Stimulated activated CD8-positive, alpha-beta memory T cell treated with anti-CD3 and anti-CD28 coated beads, Interleukin-4, amount 100 ng/mL, for 1 hour (primary cell): ENCODE data around the gene COPS8.

Experiments
- DNase-seq, 2 donors: peaks; one replicate each; pipeline ENCODE4 v3.0.0-alpha.2; 2020; ENCODE audit warnings: low read depth in 2 of 2, low spot score in 1 of 2

Gene COPS8

GRCh38 chr2:237129625-237130263, 44.1 kb downstream of the COPS8 start:
- DNase-seq = no peak

GRCh38 chr2:237130562-237131421, 45.1 kb downstream of the COPS8 start:
- DNase-seq = no peak

GRCh38 chr2:237131749-237132533, 46.3 kb downstream of the COPS8 start:
- no peak for DNase-seq

GRCh38 chr2:237132799-237133198, 47.1 kb downstream of the COPS8 start:
- no peak for DNase-seq

- DNase-seq = no peak
Observed at GRCh38 chr2:237134321-237135230, 48.9 kb downstream of the COPS8 start.

- DNase-seq = no peak
Observed at GRCh38 chr2:237136824-237137223, 51.1 kb downstream of the COPS8 start.

GRCh38 chr2:237137626-237138323, 52.1 kb downstream of the COPS8 start:
- DNase-seq = no peak

GRCh38 chr2:237139123-237139675, 53.5 kb downstream of the COPS8 start:
- no peak for DNase-seq

GRCh38 chr2:237140689-237141285, 55.1 kb downstream of the COPS8 start:
- no peak for DNase-seq

- no peak for DNase-seq
Observed at GRCh38 chr2:237141571-237142051, 55.9 kb downstream of the COPS8 start.

- no peak for DNase-seq
Observed at GRCh38 chr2:237143118-237143517, 57.4 kb downstream of the COPS8 start.

- DNase-seq = no peak
Observed at GRCh38 chr2:237143676-237144440, 58.2 kb downstream of the COPS8 start.

GRCh38 chr2:237144516-237144915, 58.8 kb downstream of the COPS8 start:
- DNase-seq = no peak

- no peak for DNase-seq
Observed at GRCh38 chr2:237147317-237147716, 61.6 kb downstream of the COPS8 start.

- DNase-seq = no peak
Observed at GRCh38 chr2:237148624-237149023, 62.9 kb downstream of the COPS8 start.

GRCh38 chr2:237149425-237149824, 63.7 kb downstream of the COPS8 start:
- DNase-seq = no peak
